Keratinocyte (primary cell): ENCODE data around the gene GNB1L. TPM values are rescaled to one million over a fixed set of nuclear protein-coding genes. Genes with fewer than 3 reads are reported as not detected.

Source experiments
- DNase-seq: peaks from one replicate; pipeline ENCODE4 v3.0.0-alpha.2; 2011; ENCODE audit warnings: low read depth, missing footprints, low spot score
- FAIRE-seq: peaks from 2 replicates; lab custom pipeline; 2011; peaks lifted over from hg19 to GRCh38; lab: Jason Lieb, UNC
- H2AFZ ChIP-seq: 2 replicates; pipeline ENCODE4 v1.6.0; 2012; ENCODE audit warnings: low read length, control low read depth, inconsistent platforms; ENCODE audit not compliant: control insufficient read depth
- H3K27ac ChIP-seq: 2 replicates; pipeline ENCODE4 v1.5.1; 2011; ENCODE audit warnings: low read length; ENCODE audit not compliant: control insufficient read depth, insufficient read depth
- H3K27me3 ChIP-seq: 3 replicates; pipeline ENCODE4 v1.6.0; 2011; ENCODE audit warnings: low read length; ENCODE audit not compliant: control insufficient read depth, insufficient read depth; ENCODE audit errors: extremely low read depth
- H3K36me3 ChIP-seq, 2 experiments: 2 replicates in 1 of 2; 3 replicates in 1 of 2; pipeline ENCODE4 v1.5.1; 2011; ENCODE audit warnings: low read length in 2 of 2, mild to moderate bottlenecking in 1 of 2; ENCODE audit not compliant: control insufficient read depth in 2 of 2, insufficient read depth in 2 of 2; ENCODE audit errors: extremely low read depth in 1 of 2
- H3K4me1 ChIP-seq: 3 replicates; pipeline ENCODE4 v1.5.1; 2011; ENCODE audit warnings: low read length; ENCODE audit not compliant: control insufficient read depth, insufficient read depth; ENCODE audit errors: extremely low read depth
- H3K4me2 ChIP-seq: 3 replicates; pipeline ENCODE4 v1.6.0; 2011; ENCODE audit warnings: low read depth, low read length; ENCODE audit not compliant: control insufficient read depth, insufficient read depth; ENCODE audit errors: extremely low read depth
- H3K4me3 ChIP-seq, 3 experiments: fragments of 200-600 bp in 1 of 3; sonication (generic) in 1 of 3; 2 replicates in 2 of 3; 3 replicates in 1 of 3; pipeline ENCODE4 v1.5.1; 2011 to 2016; ENCODE audit warnings: low read length in 3 of 3, mild to moderate bottlenecking in 3 of 3, control low read depth in 2 of 3, inconsistent platforms in 1 of 3, low read depth in 1 of 3, mixed read lengths in 1 of 3, mixed run types in 1 of 3, moderate library complexity in 1 of 3; ENCODE audit not compliant: control insufficient read depth in 2 of 3, insufficient read depth in 2 of 3; ENCODE audit errors: extremely low read depth in 1 of 3
- H3K79me2 ChIP-seq: 2 replicates; pipeline ENCODE4 v1.6.0; 2012; ENCODE audit warnings: low read length; ENCODE audit not compliant: control insufficient read depth, insufficient read depth
- H3K9ac ChIP-seq: 3 replicates; pipeline ENCODE4 v1.6.0; 2011; ENCODE audit warnings: low read length; ENCODE audit not compliant: control insufficient read depth, insufficient read depth; ENCODE audit errors: extremely low read depth
- H3K9me1 ChIP-seq: 3 replicates; pipeline ENCODE4 v1.6.0; 2011; ENCODE audit warnings: low read length; ENCODE audit not compliant: control insufficient read depth, insufficient read depth; ENCODE audit errors: extremely low read depth
- H3K9me3 ChIP-seq: 2 replicates; pipeline ENCODE4 v1.5.1; 2012; ENCODE audit warnings: low read depth, low read length; ENCODE audit not compliant: control insufficient read depth
- H4K20me1 ChIP-seq: 3 replicates; pipeline ENCODE4 v1.6.0; 2011; ENCODE audit warnings: low read length; ENCODE audit not compliant: control insufficient read depth, insufficient read depth; ENCODE audit errors: extremely low read depth
- EZH2 ChIP-seq: IDR thresholded peaks from one replicate; pipeline ENCODE4 v1.6.1; 2012; ENCODE audit warnings: inconsistent platforms, mild to moderate bottlenecking, low read length, moderate library complexity
- dilution Hi-C: fragments of 300-500 bp; cut with MboI; formaldehyde crosslinking; loops from one replicate; pipeline ENCODE4 v1.7.0; 2020; ENCODE audit warnings: low sequenced_read_pairs; ENCODE audit not compliant: extremely low pct_ligation_motif_present
- polyA plus RNA-seq, 5 experiments: library from polyadenylated mRNA; depleted of rRNA in 3 of 5; stranded (reverse) in 3 of 5; stranded (forward) in 1 of 5; unstranded in 1 of 5; fragments of >200 nt; gene quantifications; 1 replicate in 1 of 5; 2 replicates in 3 of 5; 3 replicates in 1 of 5; pipeline versions ENCODE4 v1.2.1 to v1.2.3, GENCODE V29; 2011 to 2012; ENCODE audit warnings: missing spikeins in 2 of 5, low read depth in 1 of 5, low replicate concordance in 1 of 5
- TF ChIP-seq, protein P1 (sequence below), 3 experiments: IDR thresholded peaks in 1 of 3; conservative IDR thresholded peaks in 1 of 3; optimal IDR thresholded peaks in 1 of 3; 2 replicates in 2 of 3; 3 replicates in 1 of 3; pipeline versions ENCODE3 to v1.5.1; 2011; ENCODE audit warnings: low read length in 3 of 3, mild to moderate bottlenecking in 3 of 3, moderate library complexity in 2 of 3, control low read depth in 1 of 3, inconsistent platforms in 1 of 3; ENCODE audit not compliant: insufficient read depth in 2 of 3; ENCODE audit errors: extremely low read depth in 1 of 3

The GNB1L gene
- polyA plus RNA-seq, 1 donor (not counting 4 experiments of a cell fraction or from before 2014, with no cell fraction given), result 2.0 TPM

DNA sequence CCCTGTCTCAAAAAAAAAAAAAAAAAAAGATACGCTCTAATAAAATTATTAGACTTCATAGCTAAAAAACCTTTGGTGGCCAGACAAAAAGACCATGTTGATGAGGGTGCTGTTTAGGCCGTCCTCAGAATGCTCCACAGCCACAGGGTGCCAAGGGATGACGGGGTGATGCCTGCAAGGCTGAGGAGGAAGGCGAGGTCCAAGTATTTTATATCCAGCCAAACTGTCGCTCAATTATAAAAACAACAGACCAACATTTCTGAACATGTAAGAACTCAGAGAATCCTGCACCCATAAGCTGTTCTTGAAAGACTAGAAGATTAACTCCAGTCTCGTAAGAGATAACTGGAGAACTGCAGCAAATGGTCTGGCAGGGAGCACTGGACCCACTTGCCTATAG lies 64.8 kb downstream of the GNB1L start:
- dilution Hi-C loops, result no loop called here
- Histone ChIP-seq H2AFZ (no peak overlapping the region), H3K9me3 (no peaks in the 10 kb centered on the region), H3K9ac (no peak overlapping the region), H3K4me3 (no peak overlapping the region), H3K79me2 (no peaks in the 10 kb centered on the region), H3K27ac (no peak overlapping the region), H3K9me1 (no peaks in the 10 kb centered on the region), H3K4me2 (no peak overlapping the region), H4K20me1 (no peaks in the 10 kb centered on the region), H3K36me3 (peaks cover 1 to 6% of the 10 kb centered on the region in 2 experiments), H3K4me1 (no peaks in the 10 kb centered on the region), H3K27me3 (no peaks in the 10 kb centered on the region)
- no peak for FAIRE-seq
- TF ChIP-seq EZH2, result no peak
- TF ChIP-seq, protein P1, sequence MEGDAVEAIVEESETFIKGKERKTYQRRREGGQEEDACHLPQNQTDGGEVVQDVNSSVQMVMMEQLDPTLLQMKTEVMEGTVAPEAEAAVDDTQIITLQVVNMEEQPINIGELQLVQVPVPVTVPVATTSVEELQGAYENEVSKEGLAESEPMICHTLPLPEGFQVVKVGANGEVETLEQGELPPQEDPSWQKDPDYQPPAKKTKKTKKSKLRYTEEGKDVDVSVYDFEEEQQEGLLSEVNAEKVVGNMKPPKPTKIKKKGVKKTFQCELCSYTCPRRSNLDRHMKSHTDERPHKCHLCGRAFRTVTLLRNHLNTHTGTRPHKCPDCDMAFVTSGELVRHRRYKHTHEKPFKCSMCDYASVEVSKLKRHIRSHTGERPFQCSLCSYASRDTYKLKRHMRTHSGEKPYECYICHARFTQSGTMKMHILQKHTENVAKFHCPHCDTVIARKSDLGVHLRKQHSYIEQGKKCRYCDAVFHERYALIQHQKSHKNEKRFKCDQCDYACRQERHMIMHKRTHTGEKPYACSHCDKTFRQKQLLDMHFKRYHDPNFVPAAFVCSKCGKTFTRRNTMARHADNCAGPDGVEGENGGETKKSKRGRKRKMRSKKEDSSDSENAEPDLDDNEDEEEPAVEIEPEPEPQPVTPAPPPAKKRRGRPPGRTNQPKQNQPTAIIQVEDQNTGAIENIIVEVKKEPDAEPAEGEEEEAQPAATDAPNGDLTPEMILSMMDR (optimal IDR thresholded peaks at IDR 0.05 in 1 of 3, IDR thresholded peaks at IDR 0.05 in 1 of 3, conservative IDR thresholded peaks at IDR 0.05 in 1 of 3; ENCODE audit: extremely low read depth in 1 of 3, insufficient read depth in 2 of 3, low read length in 3 of 3), result no peak
- DNase-seq, result no peak

DNA sequence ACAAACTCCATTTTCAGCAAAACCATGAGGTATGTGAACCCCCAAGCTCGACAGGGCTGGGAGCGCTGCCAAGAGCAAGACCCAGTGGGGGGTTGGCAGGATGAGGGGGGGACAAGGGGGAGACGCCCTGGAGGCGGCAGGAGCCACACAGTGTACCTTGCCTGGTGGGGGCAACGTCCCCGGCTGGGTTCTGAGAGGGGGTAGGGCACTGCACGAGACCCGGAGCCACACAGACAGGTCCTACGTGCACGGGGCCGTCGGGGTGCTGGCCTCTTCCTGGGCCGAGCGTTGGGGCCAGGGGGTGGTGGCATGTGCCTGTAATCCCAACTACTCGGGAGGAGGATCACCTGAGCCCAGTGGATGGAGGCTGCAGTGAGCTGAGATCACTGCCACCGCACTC lies 65.3 kb downstream of the GNB1L start:
- Histone ChIP-seq H3K27me3 (no peaks in the 10 kb centered on the region), H3K9me3 (no peaks in the 10 kb centered on the region), H3K4me1 (no peaks in the 10 kb centered on the region)

More for the DNA sequence above, 65.3 kb downstream of the GNB1L start:
- H3K36me3 ChIP-seq, result peaks cover 1 to 6% of the 10 kb centered on the region in 2 experiments
- H4K20me1 ChIP-seq, result no peaks in the 10 kb centered on the region
- no peak overlapping the region for H3K4me3 ChIP-seq
- H3K79me2 ChIP-seq, result no peaks in the 10 kb centered on the region
- dilution Hi-C loops, result no loop called here
- TF ChIP-seq EZH2, result no peak
- TF ChIP-seq, protein P1 (optimal IDR thresholded peaks at IDR 0.05 in 1 of 3, IDR thresholded peaks at IDR 0.05 in 1 of 3, conservative IDR thresholded peaks at IDR 0.05 in 1 of 3; ENCODE audit: extremely low read depth in 1 of 3, insufficient read depth in 2 of 3, low read length in 3 of 3), result no peak
- no peak overlapping the region for H3K9ac ChIP-seq
- H3K27ac ChIP-seq, result no peak overlapping the region
- no peak overlapping the region for H2AFZ ChIP-seq
- H3K4me2 ChIP-seq, result no peak overlapping the region
- no peak for DNase-seq
- FAIRE-seq, result no peak
- H3K9me1 ChIP-seq, result no peaks in the 10 kb centered on the region
